GM19099 (cell line): ENCODE data around the gene CASP10.

Experiments
- POLR2A ChIP-seq: IDR thresholded peaks from 3 replicates; pipeline ENCODE4 v1.6.1; 2011; ENCODE audit warnings: low read depth; ENCODE audit not compliant: insufficient read length; ENCODE audit errors: extremely low read depth

CASP10 gene

GRCh38 chr2:201235860-201236811 lies 53.2 kb downstream of the CASP10 start:
- TF ChIP-seq POLR2A: no peak

- TF ChIP-seq POLR2A: no peak
These were observed 54.7 kb downstream of the CASP10 start for GRCh38 chr2:201237486-201238123.

- no peak for TF ChIP-seq POLR2A
These were observed 59.8 kb downstream of the CASP10 start for GRCh38 chr2:201242571-201243277.

GRCh38 chr2:201244829-201245228 lies 61.9 kb downstream of the CASP10 start:
- no peak for TF ChIP-seq POLR2A

- no peak for TF ChIP-seq POLR2A
These were observed 63.3 kb downstream of the CASP10 start for GRCh38 chr2:201246280-201246679.

GRCh38 chr2:201248288-201248844 lies 65.4 kb downstream of the CASP10 start:
- TF ChIP-seq POLR2A: no peak

GRCh38 chr2:201249889-201250288 lies 66.9 kb downstream of the CASP10 start:
- no peak for TF ChIP-seq POLR2A

GRCh38 chr2:201250741-201251140 lies 67.8 kb downstream of the CASP10 start:
- no peak for TF ChIP-seq POLR2A

GRCh38 chr2:201254081-201254730 lies 71.3 kb downstream of the CASP10 start:
- TF ChIP-seq POLR2A: no peak

GRCh38 chr2:201255408-201256033 lies 72.6 kb downstream of the CASP10 start:
- TF ChIP-seq POLR2A: no peak

- no peak for TF ChIP-seq POLR2A
These were observed 73.1 kb downstream of the CASP10 start for GRCh38 chr2:201256082-201256481.

- no peak for TF ChIP-seq POLR2A
These were observed 74.5 kb downstream of the CASP10 start for GRCh38 chr2:201257381-201257955.

GRCh38 chr2:201257956-201258665 lies 75.2 kb downstream of the CASP10 start:
- no peak for TF ChIP-seq POLR2A
